GM18858 (cell line): ENCODE data around the gene HPCAL4.

Source experiments
- ATAC-seq: cut with Tn5 transposase; IDR thresholded peaks from one replicate; pipeline ENCODE4 v1.9.1; 2021; ENCODE audit not compliant: unreplicated experiment

The HPCAL4 gene

GRCh38 chr1:39704757-39705156 lies 13.5 kb upstream of the HPCAL4 start:
- ATAC-seq, result no peak

- no peak for ATAC-seq
These were observed 9.8 kb upstream of the HPCAL4 start for GRCh38 chr1:39701049-39701439.

- ATAC-seq, result no peak
These were observed 9.1 kb upstream of the HPCAL4 start for GRCh38 chr1:39700348-39700747.

- ATAC-seq, result no peak
These were observed 8.2 kb upstream of the HPCAL4 start for GRCh38 chr1:39699419-39699818.

GRCh38 chr1:39698568-39698967 lies 7.3 kb upstream of the HPCAL4 start:
- ATAC-seq, result no peak

- ATAC-seq, result no peak
These were observed 5.2 kb upstream of the HPCAL4 start for GRCh38 chr1:39696448-39696847.

GRCh38 chr1:39695016-39695415 lies 3.8 kb upstream of the HPCAL4 start:
- no peak for ATAC-seq

GRCh38 chr1:39694026-39694425 lies 2.8 kb upstream of the HPCAL4 start:
- no peak for ATAC-seq

- no peak for ATAC-seq
These were observed 1.2 kb upstream of the HPCAL4 start for GRCh38 chr1:39692152-39693074.

GRCh38 chr1:39690794-39691382 lies 345 bp downstream of the HPCAL4 start:
- ATAC-seq, result no peak

GRCh38 chr1:39690225-39690624 lies 1.0 kb downstream of the HPCAL4 start:
- ATAC-seq, result no peak

GRCh38 chr1:39689635-39690034 lies 1.6 kb downstream of the HPCAL4 start:
- no peak for ATAC-seq

GRCh38 chr1:39689214-39689613 lies 2.0 kb downstream of the HPCAL4 start:
- ATAC-seq, result no peak

GRCh38 chr1:39688706-39689105 lies 2.5 kb downstream of the HPCAL4 start:
- ATAC-seq, result no peak

GRCh38 chr1:39687243-39687642 lies 4.0 kb downstream of the HPCAL4 start:
- ATAC-seq, result no peak

- ATAC-seq, result no peak
These were observed 6.2 kb downstream of the HPCAL4 start for GRCh38 chr1:39685071-39685470.

GRCh38 chr1:39684313-39684664 lies 6.9 kb downstream of the HPCAL4 start:
- no peak for ATAC-seq

GRCh38 chr1:39683591-39684312 lies 7.5 kb downstream of the HPCAL4 start:
- no peak for ATAC-seq

- ATAC-seq, result no peak
These were observed 9.2 kb downstream of the HPCAL4 start for GRCh38 chr1:39681999-39682398.

- no peak for ATAC-seq
These were observed 9.9 kb downstream of the HPCAL4 start for GRCh38 chr1:39681294-39681693.

GRCh38 chr1:39680751-39681150 lies 10.5 kb downstream of the HPCAL4 start:
- ATAC-seq, result no peak

- ATAC-seq, result no peak
These were observed 11.4 kb downstream of the HPCAL4 start for GRCh38 chr1:39679821-39680220.
